Endothelial cell of hepatic sinusoid (primary cell): ENCODE data around the gene DDX28.
"Not testable (repeated sequence)": the region's sequence is repeated elsewhere in the genome, so short reads cannot be mapped to it uniquely, and the experiment has no call there.

ENCODE experiments used
- in situ Hi-C: cut with HindIII; loops from 2 replicates; pipeline ENCODE4 v1.10.0; 2017; ENCODE audit warnings: low sequenced_read_pairs

The DDX28 gene

DNA sequence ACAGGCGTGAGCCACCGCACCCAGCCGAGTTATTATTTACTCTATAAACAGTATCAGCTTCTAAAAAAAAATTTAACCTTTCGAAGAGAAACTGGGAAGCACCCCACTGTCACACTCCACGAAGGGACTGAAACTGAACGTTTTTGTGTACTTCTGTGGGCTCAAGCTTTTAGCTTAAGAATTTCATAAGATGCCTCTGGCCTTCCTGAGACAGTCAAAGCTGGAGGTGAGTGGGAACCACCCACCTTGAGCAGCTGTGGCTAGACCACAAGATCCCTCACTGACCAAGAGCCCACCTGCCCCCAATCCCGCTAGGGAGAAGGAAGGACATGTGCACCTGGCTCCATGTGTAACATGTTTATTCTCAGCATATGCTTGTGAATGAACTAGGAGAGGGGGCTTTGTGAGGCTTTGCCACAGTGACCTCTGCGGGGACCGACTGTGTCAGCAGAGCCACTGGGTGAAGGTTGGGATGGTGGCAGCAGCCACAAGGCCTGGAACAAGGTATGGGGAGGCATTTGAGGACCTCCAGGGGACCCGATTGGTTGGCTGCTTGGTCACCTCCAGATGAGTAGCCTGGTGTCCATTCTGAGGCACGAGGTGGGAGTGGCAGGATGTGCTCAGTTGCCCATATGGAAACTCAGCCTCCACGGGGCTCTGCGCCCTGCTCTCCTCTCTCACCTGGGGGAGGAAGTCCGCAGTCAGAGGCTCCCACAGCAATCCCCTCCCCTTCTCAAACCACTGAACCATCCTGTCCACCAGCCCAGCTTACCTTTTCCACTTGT lies 47.5 kb downstream of the DDX28 start:
- in situ Hi-C loops: loop anchor here (5.0 kb wide), 1 partner anchor 97 kb away; no protein-coding TSS in a partner anchor

DNA sequence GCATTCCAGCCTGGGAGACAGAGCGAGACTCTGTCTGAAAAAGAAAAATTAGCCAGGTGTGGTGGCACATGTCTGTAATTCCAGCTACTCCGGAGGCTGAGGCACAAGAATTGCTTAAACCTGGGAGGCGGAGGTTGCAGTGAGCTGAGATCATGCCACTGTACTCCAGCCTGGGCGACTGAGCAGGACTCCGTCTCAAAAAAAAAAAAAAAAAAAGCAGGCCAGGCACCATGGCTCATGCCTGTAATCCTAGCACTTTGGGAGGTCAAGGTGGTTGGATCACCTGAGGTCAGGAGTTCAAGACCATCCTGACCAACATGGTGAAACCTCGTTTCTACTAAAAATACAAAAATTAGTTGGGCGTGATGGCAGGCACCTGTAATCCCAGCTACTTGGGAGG lies 50.7 kb downstream of the DDX28 start:
- in situ Hi-C loops: not testable (repeated sequence)

DNA sequence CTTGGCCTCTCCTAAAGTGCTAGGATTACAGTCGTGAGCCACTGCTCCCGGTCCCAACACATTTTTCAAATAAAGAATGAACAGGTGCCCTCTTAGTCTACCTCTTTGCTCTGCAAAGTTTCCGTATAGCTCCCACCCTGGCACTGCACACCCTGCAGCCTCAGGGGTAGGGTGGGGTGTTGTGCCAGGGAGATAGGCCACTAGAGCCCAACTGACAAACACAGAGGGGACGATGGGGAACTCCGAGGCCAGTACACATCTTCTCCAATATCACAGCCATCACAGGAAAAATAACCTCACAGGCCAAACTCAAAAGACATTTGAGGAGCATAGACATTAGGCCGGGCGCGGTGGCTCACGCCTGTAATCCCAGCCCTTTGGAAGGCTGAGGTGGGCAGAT lies 51.9 kb downstream of the DDX28 start:
- in situ Hi-C loops: no loop called here
